CD14-positive monocyte (primary cell): Measurements from ENCODE around the gene ALOX15. TPM values are rescaled to one million over a fixed set of nuclear protein-coding genes. Genes with fewer than 3 reads are reported as not detected.
"Not testable (repeated sequence)": the region's sequence is repeated elsewhere in the genome, so short reads cannot be mapped to it uniquely, and the experiment has no call there.

Source experiments
- DNase-seq, 3 donors: peaks; one replicate each; pipeline ENCODE4 v3.0.0-alpha.2; 2011 to 2022
- H2AFZ ChIP-seq: 2 replicates; pipeline ENCODE4 v1.6.0; 2012; ENCODE audit warnings: mild to moderate bottlenecking, low read depth, low read length, inconsistent platforms; ENCODE audit not compliant: insufficient read depth, poor library complexity, severe bottlenecking
- H3K27ac ChIP-seq, 2 donors: 1 replicate in 1 of 2; 2 replicates in 1 of 2; pipeline ENCODE4 v1.5.1; 2012 to 2013; ENCODE audit warnings: low read length in 2 of 2, control low read depth in 1 of 2, inconsistent platforms in 1 of 2, low read depth in 1 of 2, mild to moderate bottlenecking in 1 of 2
- H3K27me3 ChIP-seq, 2 donors: one replicate each; pipeline versions ENCODE4 v1.6.0 to v1.6.1; 2011 to 2013; ENCODE audit warnings: low read length in 2 of 2; ENCODE audit not compliant: control insufficient read depth in 2 of 2, insufficient read depth in 2 of 2
- H3K36me3 ChIP-seq, 2 donors: replicated peaks in 1 of 2; 1 replicate in 1 of 2; 2 replicates in 1 of 2; pipeline versions ENCODE4 v1.5.1 to v1.6.1; 2012 to 2013; ENCODE audit warnings: low read length in 2 of 2, control low read depth in 1 of 2, inconsistent platforms in 1 of 2, mild to moderate bottlenecking in 1 of 2; ENCODE audit not compliant: insufficient read depth in 2 of 2, control insufficient read depth in 1 of 2
- H3K4me1 ChIP-seq, 2 donors: 1 replicate in 1 of 2; 2 replicates in 1 of 2; pipeline versions ENCODE4 v1.5.1 to v1.6.1; 2012 to 2013; ENCODE audit warnings: low read length in 2 of 2, control low read depth in 1 of 2, inconsistent platforms in 1 of 2, mild to moderate bottlenecking in 1 of 2, moderate library complexity in 1 of 2; ENCODE audit not compliant: insufficient read depth in 2 of 2, control insufficient read depth in 1 of 2
- H3K4me2 ChIP-seq: replicated peaks from 2 replicates; pipeline ENCODE3; 2012; ENCODE audit warnings: low read length, moderate library complexity, mild to moderate bottlenecking; ENCODE audit not compliant: poor library complexity, severe bottlenecking; ENCODE audit errors: extremely low read depth
- H3K4me3 ChIP-seq, 3 experiments: fragments of 200-600 bp in 1 of 3; sonication (generic) in 1 of 3; replicated peaks in 1 of 3; 1 replicate in 2 of 3; 2 replicates in 1 of 3; pipeline ENCODE4 v1.5.1; 2011 to 2013; ENCODE audit warnings: low read length in 3 of 3, mild to moderate bottlenecking in 3 of 3, control low read depth in 2 of 3, low read depth in 2 of 3, inconsistent platforms in 1 of 3, moderate library complexity in 1 of 3
- H3K79me2 ChIP-seq: 2 replicates; pipeline ENCODE4 v1.6.0; 2012; ENCODE audit warnings: mild to moderate bottlenecking, control low read depth, inconsistent platforms, low read length, moderate library complexity; ENCODE audit not compliant: insufficient read depth
- H3K9ac ChIP-seq: 2 replicates; pipeline ENCODE4 v1.6.0; 2017; ENCODE audit warnings: low read length, mild to moderate bottlenecking; ENCODE audit not compliant: insufficient read depth, poor library complexity, severe bottlenecking
- H3K9me3 ChIP-seq, 2 donors: replicated peaks in 1 of 2; 1 replicate in 1 of 2; 2 replicates in 1 of 2; pipeline versions ENCODE4 v1.5.1 to v1.6.1; 2012 to 2013; ENCODE audit warnings: low read length in 2 of 2, control low read depth in 1 of 2; ENCODE audit not compliant: control insufficient read depth in 1 of 2, insufficient read depth in 1 of 2
- H4K20me1 ChIP-seq: 2 replicates; pipeline ENCODE4 v1.6.0; 2012; ENCODE audit warnings: mild to moderate bottlenecking, low read length, control low read depth, moderate library complexity; ENCODE audit not compliant: insufficient read depth
- H3K27ac Mint-ChIP-seq, 7 donors: one replicate each; pipeline ENCODE4 v1.8.0; 2020; ENCODE audit warnings: mild to moderate bottlenecking in 7 of 7, mixed read lengths in 7 of 7, moderate library complexity in 6 of 7, inconsistent platforms in 2 of 7
- H3K27me3 Mint-ChIP-seq, 3 donors: one replicate each; pipeline ENCODE4 v1.8.0; 2021 to 2022; ENCODE audit warnings: low read depth in 3 of 3, mild to moderate bottlenecking in 3 of 3, mixed read lengths in 3 of 3, moderate library complexity in 3 of 3, inconsistent platforms in 1 of 3
- H3K36me3 Mint-ChIP-seq, 2 donors: one replicate each; pipeline ENCODE4 v1.8.0; 2020; ENCODE audit warnings: mixed read lengths in 2 of 2, inconsistent platforms in 1 of 2, mild to moderate bottlenecking in 1 of 2
- H3K4me1 Mint-ChIP-seq: one replicate; pipeline ENCODE4 v1.8.0; 2020; ENCODE audit warnings: mild to moderate bottlenecking, mixed read lengths
- H3K4me3 Mint-ChIP-seq, 2 donors: one replicate each; pipeline ENCODE4 v1.8.0; 2020; ENCODE audit warnings: mild to moderate bottlenecking in 2 of 2, mixed read lengths in 2 of 2, moderate library complexity in 1 of 2
- H3K9me3 Mint-ChIP-seq, 7 donors: one replicate each; pipeline ENCODE4 v1.8.0; 2020 to 2022; ENCODE audit warnings: mixed read lengths in 7 of 7, mild to moderate bottlenecking in 6 of 7, moderate library complexity in 6 of 7, inconsistent platforms in 2 of 7
- CTCF ChIP-seq: fragments of 200-600 bp; IDR thresholded peaks from one replicate; pipeline ENCODE4 v1.8.0; 2022; ENCODE audit warnings: antibody characterized with exemption, mild to moderate bottlenecking
- whole genome bisulfite sequencing: methylation state at CpG from one replicate; pipeline ENCODE4 v1.1.5; 2013; ENCODE audit warnings: missing lambda C conversion rate; ENCODE audit not compliant: insufficient coverage; 5-methylcytosine and 5-hydroxymethylcytosine counted together
- intact Hi-C, 2 donors: fragments of 100-400 bp; cut with micrococcal nuclease; formaldehyde crosslinking; loops; one replicate each; pipeline versions ENCODE4 v1.15.0 to v1.15.1; 2023
- polyA plus RNA-seq, 3 donors: library from polyadenylated mRNA; depleted of rRNA in 1 of 3; unstranded in 2 of 3; stranded (reverse) in 1 of 3; fragments of 300-500 nt in 2 of 3; fragments of >200 nt in 1 of 3; fragmentation: Illumina TruSeq in 2 of 3; gene quantifications; 1 replicate in 2 of 3; 2 replicates in 1 of 3; pipeline ENCODE4 v1.2.3, GENCODE V29; 2012 to 2021

ALOX15 gene
- polyA plus RNA-seq, 3 donors, result 0.05 to 0.13 TPM; not detected in 1

GRCh38 chr17:4597975-4598374 is 43.5 kb downstream of the ALOX15 start:
- H3K4me1 Mint-ChIP-seq, result peaks cover 7% of the 10 kb centered on the region
- no peak for TF ChIP-seq CTCF

GRCh38 chr17:4596636-4597380 is 44.7 kb downstream of the ALOX15 start:
- H3K4me2 ChIP-seq, result no peak overlapping the region
- no peaks in the 10 kb centered on the region for H3K9me3 Mint-ChIP-seq
- intact Hi-C loops, result no loop called here
- no peaks in the 10 kb centered on the region for H3K27me3 ChIP-seq
- no peaks in the 10 kb centered on the region for H4K20me1 ChIP-seq
- H3K36me3 Mint-ChIP-seq, result no peaks in the 10 kb centered on the region
- H3K9ac ChIP-seq, result no peak overlapping the region
- no peaks in the 10 kb centered on the region for H3K9me3 ChIP-seq
- no peak overlapping the region for H3K27ac Mint-ChIP-seq
- peaks cover 4 to 6% of the 10 kb centered on the region in 2 donors for H3K4me1 ChIP-seq
- H3K4me3 Mint-ChIP-seq, result no peak overlapping the region
- H3K4me3 ChIP-seq, result no peak overlapping the region
- H2AFZ ChIP-seq, result no peak overlapping the region
- WGBS, result 94% methylated on average over 24 of the region's 36 CpGs
- H3K36me3 ChIP-seq, result no peaks in the 10 kb centered on the region
- no peak for DNase-seq
- H3K27me3 Mint-ChIP-seq, result peaks cover 2 to 16% (median 13%) of the 10 kb centered on the region in 3 donors
- no peak for TF ChIP-seq CTCF
- H3K79me2 ChIP-seq, result no peaks in the 10 kb centered on the region
- H3K4me1 Mint-ChIP-seq, result peaks cover 7% of the 10 kb centered on the region
- H3K27ac ChIP-seq, result no peak overlapping the region

More at GRCh38 chr17:4597975-4598374, 43.5 kb downstream of the ALOX15 start:
- no peak for DNase-seq
- no peaks in the 10 kb centered on the region for H3K27me3 ChIP-seq
- no peak overlapping the region for H3K4me2 ChIP-seq
- peaks cover 4 to 14% (median 12%) of the 10 kb centered on the region in 3 donors for H3K27me3 Mint-ChIP-seq
- no peak overlapping the region for H2AFZ ChIP-seq
- H3K4me1 ChIP-seq, result peaks cover 4 to 6% of the 10 kb centered on the region in 2 donors
- WGBS, result 86% methylated on average over 9 of the region's 13 CpGs
- H3K9me3 Mint-ChIP-seq, result no peaks in the 10 kb centered on the region
- no peak overlapping the region for H3K9ac ChIP-seq
- no peak overlapping the region for H3K27ac ChIP-seq
- no peaks in the 10 kb centered on the region for H3K9me3 ChIP-seq
- intact Hi-C loops, result no loop called here
- no peak overlapping the region for H3K27ac Mint-ChIP-seq
- no peaks in the 10 kb centered on the region for H3K36me3 ChIP-seq
- no peaks in the 10 kb centered on the region for H3K36me3 Mint-ChIP-seq
- no peak overlapping the region for H3K4me3 Mint-ChIP-seq
- H3K4me3 ChIP-seq, result no peak overlapping the region
- H4K20me1 ChIP-seq, result no peaks in the 10 kb centered on the region
- H3K79me2 ChIP-seq, result no peaks in the 10 kb centered on the region

- H3K4me1 ChIP-seq, H3K4me2 ChIP-seq, H4K20me1 ChIP-seq, H3K4me3 ChIP-seq, H3K27ac Mint-ChIP-seq, H3K9me3 Mint-ChIP-seq, intact Hi-C loops, H3K36me3 ChIP-seq, H3K4me3 Mint-ChIP-seq, H3K36me3 Mint-ChIP-seq, H3K79me2 ChIP-seq, DNase-seq, H3K27me3 ChIP-seq, H3K9me3 ChIP-seq, H3K4me1 Mint-ChIP-seq, H3K27ac ChIP-seq, H3K9ac ChIP-seq, H2AFZ ChIP-seq: not testable (repeated sequence)
- peaks cover 4 to 17% (median 15%) of the 10 kb centered on the region in 3 donors for H3K27me3 Mint-ChIP-seq
- WGBS, result 97% methylated on average over 9 of the region's 23 CpGs
These were observed 45.7 kb downstream of the ALOX15 start for GRCh38 chr17:4595685-4596342.
